ENCODE measurements around the gene CKAP5. TPM values are rescaled to one million over a fixed set of nuclear protein-coding genes. Genes with fewer than 3 reads are reported as not detected.

Gene CKAP5
- 52.5 TPM for polyA plus RNA-seq
- long read RNA-seq, donor 1, partial matches to known transcripts: 0 of 1 reads
- long read RNA-seq, donor 1, other reads (novel, unspliced or antisense): 0 of 1 reads
- long read RNA-seq, donor 2, full-length matches to known transcripts: 2 of 2 reads
- long read RNA-seq, donor 2, partial matches to known transcripts: 0 of 2 reads
- long read RNA-seq, donor 2, other reads (novel, unspliced or antisense): 0 of 2 reads
- long read RNA-seq, donor 3: 0 reads
- long read RNA-seq, donor 4: 0 reads
- long read RNA-seq, donor 5, full-length matches to known transcripts: 2 of 2 reads
- long read RNA-seq, donor 5, partial matches to known transcripts: 0 of 2 reads
- long read RNA-seq, donor 5, other reads (novel, unspliced or antisense): 0 of 2 reads
- long read RNA-seq, donor 6, partial matches to known transcripts: 24 of 24 reads
- long read RNA-seq, donor 6, other reads (novel, unspliced or antisense): 0 of 24 reads
- long read RNA-seq, donor 7, partial matches to known transcripts: 0 of 1 reads
- long read RNA-seq, donor 7, other reads (novel, unspliced or antisense): 0 of 1 reads
- long read RNA-seq, donor 8, full-length matches to known transcripts: 5 of 5 reads
- long read RNA-seq, donor 8, partial matches to known transcripts: 0 of 5 reads
- long read RNA-seq, donor 8, other reads (novel, unspliced or antisense): 0 of 5 reads
- long read RNA-seq, donor 9, full-length matches to known transcripts: 3 of 9 reads
- long read RNA-seq, donor 9, partial matches to known transcripts: 6 of 9 reads
- long read RNA-seq, donor 9, other reads (novel, unspliced or antisense): 0 of 9 reads
- long read RNA-seq, donor 10, full-length matches to known transcripts: 2 of 2 reads
- long read RNA-seq, donor 10, partial matches to known transcripts: 0 of 2 reads
- long read RNA-seq, donor 10, other reads (novel, unspliced or antisense): 0 of 2 reads
- long read RNA-seq, donor 11: 0 reads

DNA sequence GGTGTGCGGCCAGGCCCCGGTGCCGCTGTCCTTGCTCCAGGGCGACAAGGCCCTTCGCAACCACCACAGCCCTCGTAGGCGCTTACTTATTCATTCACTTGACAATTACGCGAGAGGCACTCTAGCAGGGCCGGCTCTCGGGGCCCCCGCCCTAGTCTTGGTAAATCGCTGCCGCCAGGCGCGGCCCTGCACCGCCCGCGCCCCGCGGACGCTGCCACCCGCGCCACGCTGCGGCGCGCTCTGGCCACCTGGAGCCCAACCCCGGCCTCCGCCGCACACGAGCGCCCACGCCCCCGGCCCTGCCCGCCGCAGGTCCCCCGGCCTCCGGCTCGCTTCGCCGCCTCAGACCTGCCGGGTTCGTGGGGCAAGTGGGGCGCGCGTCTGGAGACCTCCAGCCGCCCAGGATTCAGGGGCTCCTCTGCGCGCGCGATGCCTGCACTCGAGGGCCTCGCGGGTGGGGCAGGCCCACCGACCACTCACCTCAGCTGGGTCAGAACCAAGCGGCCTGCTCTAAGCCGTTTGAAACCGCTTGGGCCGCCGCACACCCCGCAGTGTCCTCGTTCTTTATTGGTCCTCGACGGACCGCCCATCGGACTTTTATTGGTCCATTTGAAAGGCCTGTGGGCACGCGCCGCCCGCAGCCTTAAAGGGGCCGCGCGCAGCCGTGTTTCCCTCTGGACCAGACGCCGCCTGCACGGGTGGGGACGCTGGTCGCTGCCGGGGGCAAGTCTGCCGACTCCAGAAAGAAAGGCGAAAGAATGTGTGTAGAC lies at the start of gene CKAP5:
CKAP5 (minus strand) TSS at position 541 of the 770 bp plus-strand sequence. CDS start 25,049 bp downstream, outside the sequence.
- Histone ChIP-seq H3K27ac (ENCODE audit: low read length) (peak within 1 kb of the TSS; percentile 79), H3K9me3 (ENCODE audit: control insufficient read depth, low read depth, low read length) (no peaks in the 10 kb centered on the region), H3K4me1 (ENCODE audit: control insufficient read depth, insufficient read depth, low read length) (peaks cover 5% of the 10 kb centered on the region), H3K36me3 (ENCODE audit: control insufficient read depth, insufficient read depth, low read length) (no peaks in the 10 kb centered on the region), H3K4me3 (ENCODE audit: low read length) (peak within 1 kb of the TSS; percentile 94), H3K27me3 (ENCODE audit: control insufficient read depth, insufficient read depth, low read length) (no peaks in the 10 kb centered on the region)
- WGBS (ENCODE audit: insufficient coverage, low lambda C conversion rate): no CpG with 5 or more reads among the region's 83 CpGs
- DNase-seq: peak; percentile 90 to 96

- no peaks in the 10 kb centered on the region for H3K27me3 ChIP-seq (ENCODE audit: control insufficient read depth, insufficient read depth, low read length)
- DNase-seq: no peak
- H3K9me3 ChIP-seq (ENCODE audit: control insufficient read depth, low read depth, low read length): no peaks in the 10 kb centered on the region
- no CpG with 5 or more reads among the region's 10 CpGs for WGBS (ENCODE audit: insufficient coverage, low lambda C conversion rate)
- no peaks in the 10 kb centered on the region for H3K4me1 ChIP-seq (ENCODE audit: control insufficient read depth, insufficient read depth, low read length)
- H3K4me3 ChIP-seq (ENCODE audit: low read length): no peak overlapping the region
- H3K36me3 ChIP-seq (ENCODE audit: control insufficient read depth, insufficient read depth, low read length): peaks cover 36% of the 10 kb centered on the region
- H3K27ac ChIP-seq (ENCODE audit: low read length): no peak overlapping the region
Observed at GRCh38 chr11:46895821-46896220, 49.7 kb upstream of the CKAP5 start.

DNA sequence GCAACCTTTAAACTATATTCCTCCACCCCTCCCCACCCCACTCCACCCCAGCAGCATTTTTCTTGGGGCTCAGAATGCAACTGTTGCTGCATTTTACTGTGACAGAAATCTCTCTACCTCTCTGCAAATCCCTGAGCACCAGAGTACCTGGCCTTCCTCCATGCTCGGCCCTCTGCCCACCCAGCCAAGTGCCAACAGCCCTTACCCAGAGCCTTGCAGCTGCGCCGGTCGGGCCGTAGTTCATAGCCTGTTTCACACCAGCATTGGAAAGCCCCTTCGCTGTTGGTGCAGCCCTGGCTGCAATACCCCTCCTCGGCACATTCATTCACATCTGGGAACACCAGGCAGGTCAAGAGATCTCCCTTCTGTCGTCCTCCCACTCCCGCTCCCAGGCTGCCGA lies 48.9 kb upstream of the CKAP5 start:
- Histone ChIP-seq H3K27me3 (ENCODE audit: control insufficient read depth, insufficient read depth, low read length) (no peaks in the 10 kb centered on the region), H3K4me3 (ENCODE audit: low read length) (no peak overlapping the region), H3K36me3 (ENCODE audit: control insufficient read depth, insufficient read depth, low read length) (peaks cover 34% of the 10 kb centered on the region), H3K27ac (ENCODE audit: low read length) (no peak overlapping the region), H3K9me3 (ENCODE audit: control insufficient read depth, low read depth, low read length) (no peaks in the 10 kb centered on the region), H3K4me1 (ENCODE audit: control insufficient read depth, insufficient read depth, low read length) (no peaks in the 10 kb centered on the region)
- no peak for DNase-seq
- no CpG with 5 or more reads among the region's 10 CpGs for WGBS (ENCODE audit: insufficient coverage, low lambda C conversion rate)

- no peaks in the 10 kb centered on the region for H3K27me3 ChIP-seq (ENCODE audit: control insufficient read depth, insufficient read depth, low read length)
- WGBS (ENCODE audit: insufficient coverage, low lambda C conversion rate): 100% methylated on average over 3 of the region's 16 CpGs
- DNase-seq: no peak
- no peak overlapping the region for H3K4me3 ChIP-seq (ENCODE audit: low read length)
- no peaks in the 10 kb centered on the region for H3K4me1 ChIP-seq (ENCODE audit: control insufficient read depth, insufficient read depth, low read length)
- H3K36me3 ChIP-seq (ENCODE audit: control insufficient read depth, insufficient read depth, low read length): peaks cover 36% of the 10 kb centered on the region
- H3K9me3 ChIP-seq (ENCODE audit: control insufficient read depth, low read depth, low read length): no peaks in the 10 kb centered on the region
- H3K27ac ChIP-seq (ENCODE audit: low read length): no peak overlapping the region
Observed at GRCh38 chr11:46894506-46894905, 48.4 kb upstream of the CKAP5 start.

GRCh38 chr11:46892838-46893237 lies 46.8 kb upstream of the CKAP5 start:
- no peak for DNase-seq
- Histone ChIP-seq H3K4me1 (ENCODE audit: control insufficient read depth, insufficient read depth, low read length) (no peaks in the 10 kb centered on the region), H3K27me3 (ENCODE audit: control insufficient read depth, insufficient read depth, low read length) (no peaks in the 10 kb centered on the region), H3K27ac (ENCODE audit: low read length) (no peak overlapping the region), H3K9me3 (ENCODE audit: control insufficient read depth, low read depth, low read length) (no peaks in the 10 kb centered on the region), H3K4me3 (ENCODE audit: low read length) (no peak overlapping the region), H3K36me3 (ENCODE audit: control insufficient read depth, insufficient read depth, low read length) (peaks cover 32% of the 10 kb centered on the region)
- no CpG with 5 or more reads among the region's 9 CpGs for WGBS (ENCODE audit: insufficient coverage, low lambda C conversion rate)

GRCh38 chr11:46892109-46892508 lies 46.0 kb upstream of the CKAP5 start:
- H3K27me3 ChIP-seq (ENCODE audit: control insufficient read depth, insufficient read depth, low read length): no peaks in the 10 kb centered on the region
- no peak overlapping the region for H3K27ac ChIP-seq (ENCODE audit: low read length)
- DNase-seq: no peak
- H3K36me3 ChIP-seq (ENCODE audit: control insufficient read depth, insufficient read depth, low read length): peaks cover 34% of the 10 kb centered on the region
- no CpG with 5 or more reads among the region's 2 CpGs for WGBS (ENCODE audit: insufficient coverage, low lambda C conversion rate)
- H3K4me1 ChIP-seq (ENCODE audit: control insufficient read depth, insufficient read depth, low read length): no peaks in the 10 kb centered on the region
- no peaks in the 10 kb centered on the region for H3K9me3 ChIP-seq (ENCODE audit: control insufficient read depth, low read depth, low read length)
- no peak overlapping the region for H3K4me3 ChIP-seq (ENCODE audit: low read length)

- Histone ChIP-seq H3K27ac (ENCODE audit: low read length) (no peak overlapping the region), H3K4me3 (ENCODE audit: low read length) (no peak overlapping the region), H3K27me3 (ENCODE audit: control insufficient read depth, insufficient read depth, low read length) (no peaks in the 10 kb centered on the region), H3K4me1 (ENCODE audit: control insufficient read depth, insufficient read depth, low read length) (no peaks in the 10 kb centered on the region), H3K36me3 (ENCODE audit: control insufficient read depth, insufficient read depth, low read length) (peaks cover 40% of the 10 kb centered on the region), H3K9me3 (ENCODE audit: control insufficient read depth, low read depth, low read length) (no peaks in the 10 kb centered on the region)
- WGBS (ENCODE audit: insufficient coverage, low lambda C conversion rate): no CpG with 5 or more reads among the region's 2 CpGs
- DNase-seq: no peak
Observed at GRCh38 chr11:46890665-46891064, 44.6 kb upstream of the CKAP5 start.

GRCh38 chr11:46889689-46890475 lies 43.8 kb upstream of the CKAP5 start:
- peaks cover 41% of the 10 kb centered on the region for H3K36me3 ChIP-seq (ENCODE audit: control insufficient read depth, insufficient read depth, low read length)
- DNase-seq: peak; percentile 43 to 49
- H3K27ac ChIP-seq (ENCODE audit: low read length): no peak overlapping the region
- H3K4me1 ChIP-seq (ENCODE audit: control insufficient read depth, insufficient read depth, low read length): no peaks in the 10 kb centered on the region
- H3K9me3 ChIP-seq (ENCODE audit: control insufficient read depth, low read depth, low read length): no peaks in the 10 kb centered on the region
- no CpG with 5 or more reads among the region's 23 CpGs for WGBS (ENCODE audit: insufficient coverage, low lambda C conversion rate)
- no peaks in the 10 kb centered on the region for H3K27me3 ChIP-seq (ENCODE audit: control insufficient read depth, insufficient read depth, low read length)
- no peak overlapping the region for H3K4me3 ChIP-seq (ENCODE audit: low read length)

DNA sequence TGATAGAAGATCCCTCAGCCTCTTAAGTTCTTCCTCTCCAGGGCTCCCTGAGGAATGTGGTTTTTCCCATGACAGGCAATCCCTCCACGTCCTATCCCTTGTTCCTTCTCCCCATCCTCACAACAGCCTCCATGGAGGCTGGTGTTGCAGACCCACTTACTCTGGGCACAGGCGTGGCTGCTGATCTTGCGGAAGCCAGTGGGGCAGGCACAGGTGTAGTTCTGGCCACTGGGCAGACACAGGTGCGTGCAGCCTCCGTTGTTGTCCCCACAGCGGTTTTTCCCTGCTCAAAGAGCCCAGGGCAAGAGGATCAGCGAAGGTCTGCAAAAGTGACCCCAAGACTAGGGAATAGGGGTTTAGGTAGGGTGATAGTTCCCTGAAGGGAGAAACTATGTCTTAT lies 43.2 kb upstream of the CKAP5 start:
- peaks cover 38% of the 10 kb centered on the region for H3K36me3 ChIP-seq (ENCODE audit: control insufficient read depth, insufficient read depth, low read length)
- H3K27ac ChIP-seq (ENCODE audit: low read length): no peak overlapping the region
- H3K9me3 ChIP-seq (ENCODE audit: control insufficient read depth, low read depth, low read length): no peaks in the 10 kb centered on the region
- H3K27me3 ChIP-seq (ENCODE audit: control insufficient read depth, insufficient read depth, low read length): no peaks in the 10 kb centered on the region
- no CpG with 5 or more reads among the region's 7 CpGs for WGBS (ENCODE audit: insufficient coverage, low lambda C conversion rate)
- H3K4me1 ChIP-seq (ENCODE audit: control insufficient read depth, insufficient read depth, low read length): no peaks in the 10 kb centered on the region
- H3K4me3 ChIP-seq (ENCODE audit: low read length): no peak overlapping the region
- DNase-seq: no peak
